Measurements from ENCODE around the gene APOO.
"Not testable (repeated sequence)": the region's sequence is repeated elsewhere in the genome, so short reads cannot be mapped to it uniquely, and the experiment has no call there.

The APOO gene

DNA sequence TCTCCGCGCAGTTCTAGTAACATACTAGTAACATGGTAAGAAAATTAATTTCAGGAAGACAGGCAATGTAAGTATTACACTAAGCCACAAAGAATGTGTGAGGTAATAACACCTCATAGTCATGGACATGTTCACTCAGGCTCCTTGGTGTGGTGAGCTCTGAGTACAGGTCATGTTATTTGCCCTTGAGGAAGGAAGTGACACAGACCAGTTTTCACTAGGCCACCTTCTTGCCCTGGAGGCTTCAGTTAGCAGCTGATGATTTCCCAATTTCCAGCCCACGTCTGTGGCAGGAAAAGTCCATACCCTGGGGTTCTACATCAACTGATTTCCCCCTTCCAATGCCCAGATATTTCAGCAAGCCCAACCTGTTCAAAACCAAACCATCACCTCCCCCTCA lies 6.7 kb downstream of the APOO start:
- TF ChIP-seq CTCF (IDR thresholded peaks at IDR 0.05; ENCODE audit: low read depth, low read length): no peak
- Histone ChIP-seq H3K4me1 (no peaks in the 10 kb centered on the region), H3K9me3 (no peaks in the 10 kb centered on the region), H3K36me3 (no peaks in the 10 kb centered on the region), H3K27me3 (no peaks in the 10 kb centered on the region), H3K4me3 (ENCODE audit: low read depth, low read length) (no peak overlapping the region)
- no peak for DNase-seq

DNA sequence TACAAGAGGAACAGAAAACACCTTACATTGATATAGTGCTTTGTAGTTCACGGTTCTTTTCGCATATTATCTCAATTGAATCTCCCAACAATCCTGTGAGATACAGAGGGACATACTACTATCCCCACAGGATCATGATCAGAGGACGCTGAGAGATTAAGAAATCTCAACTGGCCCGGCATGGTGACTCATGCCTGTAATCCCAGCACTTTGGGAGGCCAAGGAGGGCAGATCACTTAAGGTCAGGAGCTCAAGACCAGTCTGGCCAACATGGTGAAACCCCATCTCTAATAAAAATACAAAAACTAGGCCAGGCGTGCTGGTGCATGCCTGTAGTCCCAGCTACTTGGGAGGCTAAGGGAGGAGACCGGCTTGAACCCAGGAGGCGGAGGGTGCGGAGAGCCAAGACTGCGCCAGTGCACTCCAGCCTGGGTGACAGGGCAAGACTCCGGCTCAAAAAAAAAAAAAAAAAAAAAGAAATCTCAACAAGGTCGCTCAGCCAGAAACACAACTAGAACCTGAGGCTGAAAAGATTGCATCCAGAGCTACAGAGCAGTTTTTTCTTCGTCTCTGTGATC lies 7.4 kb downstream of the APOO start:
- Histone ChIP-seq H3K9me3 (no peaks in the 10 kb centered on the region), H3K4me3 (ENCODE audit: low read depth, low read length) (no peak overlapping the region), H3K36me3 (no peaks in the 10 kb centered on the region), H3K4me1 (no peaks in the 10 kb centered on the region), H3K27me3 (no peaks in the 10 kb centered on the region)
- TF ChIP-seq CTCF (IDR thresholded peaks at IDR 0.05; ENCODE audit: low read depth, low read length): no peak
- DNase-seq: no peak

- Histone ChIP-seq H3K4me1 (no peaks in the 10 kb centered on the region), H3K27me3 (no peaks in the 10 kb centered on the region)
These were observed 9.3 kb downstream of the APOO start for GRCh38 chrX:23898412-23898959.

GRCh38 chrX:23896981-23897380 lies 10.8 kb downstream of the APOO start:
- TF ChIP-seq CTCF (IDR thresholded peaks at IDR 0.05; ENCODE audit: low read depth, low read length): no peak
- H3K4me3 ChIP-seq (ENCODE audit: low read depth, low read length): no peak overlapping the region
- no peaks in the 10 kb centered on the region for H3K9me3 ChIP-seq
- H3K36me3 ChIP-seq: no peaks in the 10 kb centered on the region
- no peak for DNase-seq
- no peaks in the 10 kb centered on the region for H3K4me1 ChIP-seq
- H3K27me3 ChIP-seq: no peaks in the 10 kb centered on the region

More at GRCh38 chrX:23898412-23898959, 9.3 kb downstream of the APOO start:
- no peaks in the 10 kb centered on the region for H3K9me3 ChIP-seq
- TF ChIP-seq CTCF (IDR thresholded peaks at IDR 0.05; ENCODE audit: low read depth, low read length): no peak
- H3K4me3 ChIP-seq (ENCODE audit: low read depth, low read length): no peak overlapping the region
- no peaks in the 10 kb centered on the region for H3K36me3 ChIP-seq
- no peak for DNase-seq

DNA sequence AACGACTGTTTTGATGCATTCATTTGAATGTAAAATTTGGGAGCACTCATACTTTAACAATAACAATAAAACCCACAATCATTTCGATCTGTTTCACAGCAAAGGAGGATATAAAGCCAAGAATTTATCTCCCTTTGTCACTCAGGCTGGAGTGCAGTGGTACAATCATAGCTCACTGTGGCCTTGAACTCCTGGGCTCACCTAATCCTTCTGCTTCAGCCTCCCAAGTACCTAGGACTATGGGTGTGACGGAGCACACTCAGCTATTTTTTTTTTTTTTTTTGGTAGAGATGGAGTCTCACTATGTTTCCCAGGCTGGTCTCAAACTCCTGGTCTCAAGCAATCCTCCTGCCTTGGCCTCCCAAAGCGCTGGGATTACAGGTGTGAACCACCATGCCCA lies 11.2 kb downstream of the APOO start:
- DNase-seq; H3K27me3 ChIP-seq; H3K9me3 ChIP-seq; H3K36me3 ChIP-seq; H3K4me3 ChIP-seq (ENCODE audit: low read depth, low read length); H3K4me1 ChIP-seq: not testable (repeated sequence)

DNA sequence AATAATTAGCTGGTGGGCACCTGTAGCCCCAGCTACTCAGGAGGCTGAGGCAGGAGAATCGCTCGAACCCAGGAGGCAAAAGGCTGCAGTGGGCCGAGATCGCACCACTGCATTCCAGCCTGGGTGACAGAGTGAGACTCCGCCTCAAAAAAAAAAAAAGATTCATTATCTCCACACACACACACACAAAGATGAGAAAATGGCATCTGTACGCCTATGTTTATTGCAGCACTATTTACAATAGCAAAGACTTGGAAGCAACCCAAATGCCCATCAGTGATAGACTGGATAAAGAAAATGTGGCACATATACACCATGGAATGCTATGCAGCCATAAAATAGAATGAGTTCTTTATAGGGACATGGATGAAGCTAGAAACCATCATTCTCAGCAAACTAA lies 12.7 kb downstream of the APOO start:
- not testable (repeated sequence) for H3K4me3 ChIP-seq (ENCODE audit: low read depth, low read length); DNase-seq; H3K36me3 ChIP-seq; H3K27me3 ChIP-seq; H3K9me3 ChIP-seq; H3K4me1 ChIP-seq

- H3K4me3 ChIP-seq (ENCODE audit: low read depth, low read length): no peak overlapping the region
- no peak for DNase-seq
- TF ChIP-seq CTCF (IDR thresholded peaks at IDR 0.05; ENCODE audit: low read depth, low read length): no peak
- no peaks in the 10 kb centered on the region for H3K27me3 ChIP-seq
- H3K36me3 ChIP-seq: no peaks in the 10 kb centered on the region
- no peaks in the 10 kb centered on the region for H3K4me1 ChIP-seq
- no peaks in the 10 kb centered on the region for H3K9me3 ChIP-seq
These were observed 16.8 kb downstream of the APOO start for GRCh38 chrX:23890933-23891332.
